BLaER1 (cell line): ENCODE measurements around the gene NLGN2.

ENCODE experiments used
- H3K27ac ChIP-seq: shearing (Covaris generic); formaldehyde crosslinking; 2 replicates; pipeline ENCODE4 v1.8.1; 2022
- H3K27me3 ChIP-seq: shearing (Covaris generic); formaldehyde crosslinking; 2 replicates; pipeline ENCODE4 v1.8.1; 2022
- H3K36me3 ChIP-seq: shearing (Covaris generic); formaldehyde crosslinking; 2 replicates; pipeline ENCODE4 v1.8.1; 2022
- H3K4me1 ChIP-seq: shearing (Covaris generic); formaldehyde crosslinking; 2 replicates; pipeline ENCODE4 v1.8.1; 2022
- H3K4me2 ChIP-seq: shearing (Covaris generic); formaldehyde crosslinking; 2 replicates; pipeline ENCODE4 v1.8.1; 2022
- H3K4me3 ChIP-seq: shearing (Covaris generic); formaldehyde crosslinking; 2 replicates; pipeline ENCODE4 v1.8.1; 2022
- H3K9ac ChIP-seq: shearing (Covaris generic); formaldehyde crosslinking; 2 replicates; pipeline ENCODE4 v1.8.1; 2022
- H3K9me3 ChIP-seq: shearing (Covaris generic); formaldehyde crosslinking; 2 replicates; pipeline ENCODE4 v1.8.1; 2022
- H4K20me1 ChIP-seq: shearing (Covaris generic); formaldehyde crosslinking; 2 replicates; pipeline ENCODE4 v1.8.1; 2022
- Cebpa-rat ChIP-seq: shearing (Covaris generic); IDR thresholded peaks from 2 replicates; pipeline ENCODE4 v1.8.1; 2022

The NLGN2 gene

DNA sequence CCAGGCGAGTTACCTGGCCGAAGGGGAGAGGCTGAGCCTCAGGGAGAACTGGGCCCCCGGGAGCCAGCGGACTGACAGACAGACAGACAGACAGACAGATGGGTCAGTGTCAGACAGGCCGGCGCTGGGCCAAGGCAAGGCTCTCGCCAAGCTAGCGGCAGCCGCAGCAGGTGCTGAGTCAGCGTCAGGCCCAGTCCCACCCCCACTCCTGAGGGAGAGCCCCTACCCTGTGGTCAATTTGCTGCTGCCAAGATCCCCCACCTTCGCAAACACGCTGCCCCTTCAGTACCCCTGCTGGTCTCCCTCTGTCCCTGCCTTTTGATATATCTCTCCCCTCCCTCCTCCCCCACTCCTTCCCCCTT lies 33.2 kb downstream of the NLGN2 start:
- no peak overlapping the region for H3K9ac ChIP-seq
- peaks cover 88% of the 10 kb centered on the region for H3K27me3 ChIP-seq
- H4K20me1 ChIP-seq = peaks cover 88% of the 10 kb centered on the region
- H3K4me2 ChIP-seq = peak overlapping the region; percentile 75
- peaks cover 66% of the 10 kb centered on the region for H3K4me1 ChIP-seq
- no peak overlapping the region for H3K27ac ChIP-seq
- TF ChIP-seq Cebpa-rat = no peak
- no peaks in the 10 kb centered on the region for H3K9me3 ChIP-seq
- peak overlapping the region; percentile 63 for H3K4me3 ChIP-seq
- no peaks in the 10 kb centered on the region for H3K36me3 ChIP-seq

DNA sequence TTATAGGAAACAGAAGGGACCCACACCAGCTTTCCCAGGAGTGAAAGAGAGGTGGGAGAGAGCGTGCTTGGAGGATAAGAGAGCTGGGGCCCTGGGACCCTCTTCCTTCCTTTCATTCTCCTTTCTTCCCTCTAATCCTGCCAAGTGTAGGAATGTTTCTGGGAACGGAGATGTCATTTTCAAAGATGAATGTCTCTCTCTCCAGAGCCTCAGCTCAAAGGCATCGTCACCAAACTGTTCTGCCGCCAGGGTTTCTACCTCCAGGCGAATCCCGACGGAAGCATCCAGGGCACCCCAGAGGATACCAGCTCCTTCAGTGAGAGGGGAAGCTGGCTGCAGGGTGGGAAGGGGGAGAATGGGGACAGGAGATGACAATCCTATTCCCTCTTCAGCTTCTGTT lies 33.6 kb downstream of the NLGN2 start:
- H3K9me3 ChIP-seq = no peaks in the 10 kb centered on the region
- peaks cover 63% of the 10 kb centered on the region for H3K4me1 ChIP-seq
- H3K36me3 ChIP-seq = no peaks in the 10 kb centered on the region
- peaks cover 93% of the 10 kb centered on the region for H3K27me3 ChIP-seq
- H4K20me1 ChIP-seq = peaks cover 89% of the 10 kb centered on the region
- H3K4me3 ChIP-seq = no peak overlapping the region
- no peak overlapping the region for H3K4me2 ChIP-seq
- TF ChIP-seq Cebpa-rat = no peak
- H3K27ac ChIP-seq = no peak overlapping the region
- no peak overlapping the region for H3K9ac ChIP-seq

DNA sequence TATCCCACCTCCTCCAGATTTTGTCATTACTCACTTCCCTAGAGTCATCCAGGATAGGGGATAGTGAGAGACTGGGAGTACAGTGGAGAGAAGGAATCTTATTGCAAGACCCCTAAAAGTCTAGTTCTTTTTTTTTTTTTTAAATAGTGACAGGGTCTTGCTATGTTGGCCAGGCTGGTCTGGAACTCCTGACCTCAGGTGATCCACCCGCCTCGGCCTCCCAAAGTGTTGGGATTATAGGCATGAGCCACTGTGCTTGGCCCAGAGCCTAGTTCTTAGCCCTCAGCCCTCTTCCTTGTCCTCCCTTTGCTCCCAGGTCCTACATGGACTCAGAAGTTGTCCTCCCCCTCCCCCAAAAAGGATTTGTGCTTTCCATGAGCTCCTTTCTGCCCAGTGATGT lies 34.5 kb downstream of the NLGN2 start:
- Histone ChIP-seq H3K9ac (no peak overlapping the region), H3K27ac (no peak overlapping the region)

DNA sequence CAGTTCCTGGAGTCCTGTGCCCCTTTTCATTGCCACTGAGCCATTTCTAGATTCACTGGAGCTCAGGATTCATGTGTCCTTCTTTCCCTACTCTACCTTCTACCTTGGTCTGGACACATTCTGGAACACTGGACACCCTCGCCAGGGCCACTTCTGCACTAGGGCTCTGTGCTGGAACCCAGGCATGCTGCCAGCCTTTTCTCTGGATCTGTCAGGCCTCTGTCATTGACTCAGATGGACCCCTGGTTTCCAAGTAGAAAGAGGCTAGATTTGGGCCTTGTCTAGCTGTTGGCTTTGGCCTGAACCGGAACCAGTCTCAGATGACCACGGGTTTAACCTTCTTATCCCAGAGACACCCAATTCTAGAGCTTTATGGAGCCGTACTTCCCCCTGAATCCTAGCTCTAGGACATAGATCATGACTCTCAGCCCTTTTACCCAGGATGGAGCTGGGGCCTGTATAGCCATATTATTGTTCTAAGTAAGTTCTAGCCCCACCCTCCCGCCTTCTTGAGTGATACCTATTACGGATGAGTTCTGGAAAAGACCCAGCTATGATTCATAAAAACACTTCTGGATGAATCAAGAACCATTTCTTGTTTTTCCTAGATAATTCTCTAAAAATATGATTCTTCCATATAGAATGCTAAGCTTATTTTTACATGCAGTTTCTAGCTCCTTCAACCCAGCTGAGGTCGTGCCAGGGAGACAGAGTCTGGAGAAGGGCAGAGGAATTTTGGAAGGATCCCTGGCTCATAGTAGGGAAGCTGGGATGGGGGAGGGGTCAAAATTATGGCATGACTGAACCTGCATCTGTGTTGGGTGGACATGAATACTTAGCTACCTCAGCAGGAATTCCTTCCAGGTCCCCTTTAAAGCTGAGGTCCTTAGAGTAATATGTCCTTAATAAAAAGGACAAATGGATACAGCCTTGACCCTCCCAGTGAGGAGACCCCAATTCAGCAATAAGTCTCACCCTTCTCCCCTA lies 36.1 kb downstream of the NLGN2 start:
- no peak for TF ChIP-seq Cebpa-rat
- Histone ChIP-seq H3K4me2 (peak overlapping the region; percentile 91), H3K4me1 (peaks cover 38% of the 10 kb centered on the region), H3K4me3 (no peak overlapping the region), H3K27ac (no peak overlapping the region), H3K36me3 (no peaks in the 10 kb centered on the region), H3K9ac (no peak overlapping the region), H3K27me3 (peaks cover 100% of the 10 kb centered on the region), H3K9me3 (no peaks in the 10 kb centered on the region), H4K20me1 (peaks cover 64% of the 10 kb centered on the region)

More for the DNA sequence above, 34.5 kb downstream of the NLGN2 start:
- no peak for TF ChIP-seq Cebpa-rat
- H3K4me1 ChIP-seq = peaks cover 54% of the 10 kb centered on the region
- H3K27me3 ChIP-seq = peaks cover 100% of the 10 kb centered on the region
- no peaks in the 10 kb centered on the region for H3K36me3 ChIP-seq
- H3K9me3 ChIP-seq = no peaks in the 10 kb centered on the region
- no peak overlapping the region for H3K4me3 ChIP-seq
- no peak overlapping the region for H3K4me2 ChIP-seq
- H4K20me1 ChIP-seq = peaks cover 81% of the 10 kb centered on the region

DNA sequence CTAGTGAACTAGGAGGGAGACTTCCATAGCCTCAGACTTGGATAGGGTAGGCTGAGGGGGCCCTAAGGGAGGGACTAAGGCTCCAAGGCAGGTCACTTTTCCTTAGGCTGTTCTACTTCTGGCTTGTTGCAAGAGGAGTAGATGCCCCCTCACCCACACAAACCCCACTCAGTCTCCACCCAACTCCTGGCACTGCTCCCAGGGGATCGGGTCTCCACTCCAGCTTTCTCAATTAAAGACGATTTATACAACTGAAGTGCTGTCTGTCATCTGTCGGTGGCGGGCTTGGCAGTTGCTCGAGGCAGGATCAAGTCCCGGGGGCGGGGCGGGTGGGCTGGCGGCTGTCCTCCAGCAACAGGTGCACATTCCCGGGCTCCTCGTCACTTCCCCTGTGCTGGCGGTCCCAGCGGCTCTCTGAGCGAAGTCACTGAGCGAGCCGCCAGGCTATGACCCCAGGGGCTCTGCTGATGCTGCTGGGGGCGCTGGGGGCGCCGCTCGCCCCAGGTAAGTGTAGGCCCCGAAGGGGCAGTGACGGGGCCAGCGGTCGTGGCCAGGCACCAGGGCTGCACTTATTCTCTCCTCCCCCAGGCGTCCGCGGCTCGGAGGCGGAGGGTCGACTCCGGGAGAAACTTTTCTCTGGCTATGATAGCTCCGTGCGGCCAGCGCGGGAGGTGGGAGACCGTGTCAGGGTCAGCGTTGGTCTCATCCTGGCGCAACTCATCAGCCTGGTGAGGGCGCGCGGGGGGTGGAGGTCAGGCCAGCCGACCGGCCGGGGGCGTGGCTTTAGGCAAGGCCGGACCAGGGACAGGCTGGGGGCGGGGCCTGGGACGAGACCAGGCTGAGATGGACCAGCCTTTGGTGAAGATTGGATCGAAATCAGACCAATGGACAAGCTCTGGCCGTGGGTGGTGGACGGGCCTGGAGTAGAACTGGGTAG lies 37.3 kb downstream of the NLGN2 start, which contains the start of gene CHRNB1:
TSS of gene CHRNB1 (plus strand) at position 380 of the 937 bp plus-strand sequence. CDS start at position 447, 67 bp downstream.
- Histone ChIP-seq H3K27ac (no peak within 1 kb of the TSS), H3K36me3 (no peaks in the 10 kb centered on the region), H3K4me2 (peak within 1 kb of the TSS; percentile 91), H4K20me1 (peaks cover 52% of the 10 kb centered on the region), H3K4me1 (peaks cover 28% of the 10 kb centered on the region), H3K27me3 (peaks cover 89% of the 10 kb centered on the region), H3K9me3 (no peaks in the 10 kb centered on the region), H3K4me3 (peak within 1 kb of the TSS; percentile 61), H3K9ac (no peak within 1 kb of the TSS)
- TF ChIP-seq Cebpa-rat = no peak

DNA sequence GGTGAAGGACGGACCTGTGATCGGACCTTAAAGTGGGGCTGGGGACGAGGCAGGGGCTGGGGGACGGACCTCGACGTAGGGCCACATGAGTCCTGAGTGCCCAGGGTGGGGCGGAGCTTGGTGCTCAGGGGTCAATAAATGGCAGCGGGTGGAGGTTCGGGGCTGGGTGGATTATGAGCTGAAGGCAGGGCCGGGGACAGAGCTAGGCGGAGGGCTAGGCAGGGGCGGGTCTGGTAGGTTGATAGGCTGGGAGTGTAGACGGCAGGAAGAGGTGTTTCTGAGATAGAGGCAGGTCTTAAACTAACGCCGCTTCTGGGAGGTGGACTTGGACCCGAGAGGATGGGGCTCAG lies 37.9 kb downstream of the NLGN2 start:
- no peak overlapping the region for H3K9ac ChIP-seq
- peaks cover 83% of the 10 kb centered on the region for H3K27me3 ChIP-seq
- peaks cover 46% of the 10 kb centered on the region for H4K20me1 ChIP-seq
- no peaks in the 10 kb centered on the region for H3K9me3 ChIP-seq
- no peak for TF ChIP-seq Cebpa-rat
- no peaks in the 10 kb centered on the region for H3K36me3 ChIP-seq
- H3K27ac ChIP-seq = no peak overlapping the region
- H3K4me2 ChIP-seq = peak overlapping the region; percentile 91
- H3K4me3 ChIP-seq = peak overlapping the region; percentile 61; the same call in 1 of the 2 replicates
- H3K4me1 ChIP-seq = peaks cover 21% of the 10 kb centered on the region

DNA sequence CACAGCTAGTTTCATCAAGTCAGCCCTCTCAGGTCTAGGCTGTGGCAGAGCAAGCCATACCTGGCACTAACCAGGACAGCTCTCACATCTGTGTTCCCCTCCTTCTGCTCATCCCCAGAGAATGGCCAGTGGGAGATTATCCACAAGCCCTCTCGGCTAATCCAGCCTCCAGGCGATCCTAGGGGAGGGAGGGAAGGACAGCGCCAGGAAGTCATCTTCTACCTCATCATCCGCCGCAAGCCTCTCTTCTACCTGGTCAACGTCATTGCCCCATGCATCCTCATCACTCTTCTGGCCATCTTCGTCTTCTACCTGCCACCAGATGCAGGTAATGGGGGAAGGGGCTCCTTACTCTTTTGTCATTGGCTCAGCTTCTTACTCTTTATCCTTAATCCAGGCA lies 40.8 kb downstream of the NLGN2 start:
- no peaks in the 10 kb centered on the region for H3K9me3 ChIP-seq
- H3K27ac ChIP-seq = no peak overlapping the region
- no peak overlapping the region for H3K9ac ChIP-seq
- H4K20me1 ChIP-seq = peaks cover 24% of the 10 kb centered on the region
- no peaks in the 10 kb centered on the region for H3K36me3 ChIP-seq
- H3K27me3 ChIP-seq = peaks cover 54% of the 10 kb centered on the region
- no peak overlapping the region for H3K4me3 ChIP-seq
- peaks cover 18% of the 10 kb centered on the region for H3K4me1 ChIP-seq
- no peak overlapping the region for H3K4me2 ChIP-seq
- TF ChIP-seq Cebpa-rat = no peak

DNA sequence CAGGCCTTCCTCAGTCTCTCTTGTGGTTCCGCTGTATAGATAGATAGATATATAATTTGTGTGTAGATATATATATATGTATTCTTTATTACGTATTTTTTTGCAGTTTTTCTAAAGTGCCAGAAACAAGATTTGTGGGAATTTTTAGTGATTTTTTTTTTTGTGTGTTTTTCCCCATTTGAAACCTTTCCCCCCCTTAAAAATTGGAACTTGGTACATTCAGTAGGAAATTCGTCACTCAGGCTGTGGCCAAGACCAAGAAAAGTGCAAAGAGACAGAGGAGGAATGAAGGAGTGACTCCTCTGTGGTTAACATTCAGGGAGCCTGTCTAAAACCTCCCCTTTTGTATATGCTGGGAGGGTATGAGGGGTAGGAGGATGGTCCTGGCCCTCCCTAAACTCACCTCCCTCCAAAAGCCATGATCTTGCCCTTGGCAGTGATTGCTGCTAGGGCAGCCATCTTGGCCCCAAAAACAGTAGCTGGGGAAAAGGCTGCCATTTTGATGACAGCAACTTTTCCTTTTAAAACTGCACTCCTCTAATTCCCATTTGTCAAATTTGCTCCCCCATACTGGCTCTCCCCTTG lies 52.4 kb downstream of the NLGN2 start:
- Histone ChIP-seq H3K27ac (no peak overlapping the region), H3K36me3 (peaks cover 53% of the 10 kb centered on the region), H3K9ac (no peak overlapping the region), H3K4me2 (no peak overlapping the region), H3K4me3 (no peak overlapping the region), H4K20me1 (no peaks in the 10 kb centered on the region), H3K9me3 (no peaks in the 10 kb centered on the region), H3K27me3 (no peaks in the 10 kb centered on the region), H3K4me1 (peaks cover 17% of the 10 kb centered on the region)
- TF ChIP-seq Cebpa-rat = no peak

DNA sequence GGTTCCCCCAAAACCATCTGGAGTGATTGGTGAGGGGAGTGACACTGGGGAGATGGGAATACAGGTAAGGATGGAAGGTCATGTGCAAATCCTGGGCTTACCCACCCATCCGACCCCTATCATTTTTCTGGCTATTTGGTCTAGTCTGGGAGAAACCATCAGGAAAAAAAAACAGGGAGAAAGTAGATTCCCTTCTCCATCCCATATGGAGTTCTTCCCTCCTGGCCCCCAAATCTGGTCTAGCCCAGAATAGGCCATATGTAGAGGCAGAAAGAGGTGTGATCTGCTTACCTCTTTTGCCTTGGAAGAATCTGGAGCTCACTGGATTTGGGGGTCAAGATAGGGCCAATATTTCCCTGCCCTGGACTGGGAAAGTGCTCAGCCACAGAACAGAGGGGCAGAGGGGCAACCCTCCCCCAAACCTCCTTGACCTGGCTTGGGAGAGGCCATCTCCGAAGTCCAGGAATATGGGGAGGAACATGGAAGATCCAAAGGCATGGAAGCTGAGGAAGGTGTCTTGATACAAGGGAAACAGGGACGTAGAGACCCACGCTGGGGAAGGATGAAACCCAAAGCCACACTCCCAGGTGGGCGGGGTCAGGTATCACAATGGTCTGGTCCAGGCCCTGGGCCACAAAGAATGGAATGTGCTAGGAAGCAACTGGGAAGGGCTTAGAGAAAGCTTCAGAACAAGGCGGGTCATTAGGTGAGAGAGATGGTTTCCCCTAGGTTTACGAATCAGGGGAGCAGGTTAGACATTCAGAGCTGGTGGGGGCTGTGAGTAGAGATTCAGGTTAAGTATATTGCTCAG lies 53.4 kb downstream of the NLGN2 start:
- H3K27ac ChIP-seq = no peak overlapping the region
- TF ChIP-seq Cebpa-rat = no peak

More for the DNA sequence above, 53.4 kb downstream of the NLGN2 start:
- Histone ChIP-seq H4K20me1 (peaks cover 5% of the 10 kb centered on the region; the same call in 1 of the 2 replicates), H3K27me3 (no peaks in the 10 kb centered on the region), H3K9ac (no peak overlapping the region), H3K36me3 (peaks cover 64% of the 10 kb centered on the region), H3K9me3 (no peaks in the 10 kb centered on the region), H3K4me3 (no peak overlapping the region), H3K4me2 (no peak overlapping the region), H3K4me1 (peaks cover 15% of the 10 kb centered on the region)
